Esophagus (tissue), 2 donors: ENCODE results near the gene FAS. TPM values are rescaled to one million over a fixed set of nuclear protein-coding genes. Genes with fewer than 3 reads are reported as not detected.

Experiments
- H3K27ac ChIP-seq, 2 donors: one replicate each; pipeline ENCODE4 v1.5.1; 2013; ENCODE audit warnings: low read depth in 2 of 2, mild to moderate bottlenecking in 2 of 2, inconsistent platforms in 1 of 2, low read length in 1 of 2, moderate library complexity in 1 of 2
- H3K27me3 ChIP-seq, 2 donors: one replicate each; pipeline ENCODE4 v1.6.1; 2013; ENCODE audit warnings: low read length in 2 of 2, control low read depth in 1 of 2, mild to moderate bottlenecking in 1 of 2; ENCODE audit not compliant: insufficient read depth in 2 of 2, control insufficient read depth in 1 of 2
- H3K36me3 ChIP-seq, 2 donors: one replicate each; pipeline ENCODE4 v1.6.1; 2013; ENCODE audit warnings: low read length in 1 of 2; ENCODE audit not compliant: control insufficient read depth in 2 of 2, insufficient read depth in 2 of 2
- H3K4me1 ChIP-seq, 2 donors: one replicate each; pipeline ENCODE4 v1.6.1; 2013; ENCODE audit warnings: low read length in 1 of 2; ENCODE audit not compliant: control insufficient read depth in 2 of 2, insufficient read depth in 2 of 2
- H3K4me3 ChIP-seq, 2 donors: one replicate each; pipeline ENCODE4 v1.5.1; 2013; ENCODE audit warnings: low read length in 2 of 2, mild to moderate bottlenecking in 2 of 2, low read depth in 1 of 2, moderate library complexity in 1 of 2
- H3K9me3 ChIP-seq, 2 donors: one replicate each; pipeline ENCODE4 v1.6.1; 2013; ENCODE audit warnings: mild to moderate bottlenecking in 2 of 2, low read depth in 1 of 2, low read length in 1 of 2, moderate library complexity in 1 of 2; ENCODE audit not compliant: control insufficient read depth in 2 of 2, insufficient read depth in 1 of 2
- WGBS, 2 donors: extraction: QIAGEN DNeasy Blood & Tissue Kit; methylation state at CpG; one replicate each; pipeline ENCODE4 v1.1.7; 2013; 5-methylcytosine and 5-hydroxymethylcytosine counted together
- polyA plus RNA-seq, 2 donors: library from polyadenylated mRNA; stranded (reverse); fragments of 200-250 nt; gene quantifications; one replicate each; pipeline ENCODE4 v1.2.3, GENCODE V29; 2013
- donor health status: healthy with polysubstance abuse.
- donor health status: Bipolar disorder and iron deficiency.

The FAS gene
- polyA plus RNA-seq, 2 donors = 8.8 to 10.2 TPM

GRCh38 chr10:89043052-89043451, 52.5 kb downstream of the FAS start:
- WGBS, 2 donors = 46 to 53% methylated on average over 4 of the region's 4 CpGs
- H3K9me3 ChIP-seq = no peaks in the 10 kb centered on the region
- no peak overlapping the region for H3K4me3 ChIP-seq
- peak overlapping the region in 1 of 2 donors; percentile 76 for H3K27ac ChIP-seq
- H3K36me3 ChIP-seq = no peaks in the 10 kb centered on the region
- no peaks in the 10 kb centered on the region for H3K27me3 ChIP-seq
- H3K4me1 ChIP-seq = peaks cover 0 to 10% of the 10 kb centered on the region in 2 donors

GRCh38 chr10:89047397-89047796, 56.8 kb downstream of the FAS start:
- Histone ChIP-seq H3K27me3 (no peaks in the 10 kb centered on the region), H3K4me3 (no peak overlapping the region), H3K9me3 (no peaks in the 10 kb centered on the region), H3K4me1 (peaks cover 0 to 3% of the 10 kb centered on the region in 2 donors), H3K27ac (no peak overlapping the region), H3K36me3 (no peaks in the 10 kb centered on the region)
- WGBS, 2 donors = 82 to 86% methylated on average over 2 of the region's 2 CpGs

GRCh38 chr10:89051593-89051992, 61.0 kb downstream of the FAS start:
- Histone ChIP-seq H3K36me3 (no peaks in the 10 kb centered on the region), H3K27ac (no peak overlapping the region), H3K9me3 (no peaks in the 10 kb centered on the region), H3K27me3 (no peaks in the 10 kb centered on the region), H3K4me3 (no peak overlapping the region), H3K4me1 (no peaks in the 10 kb centered on the region)

GRCh38 chr10:89053555-89053954, 63.0 kb downstream of the FAS start:
- no peaks in the 10 kb centered on the region for H3K36me3 ChIP-seq
- H3K27ac ChIP-seq = no peak overlapping the region
- H3K4me1 ChIP-seq = no peaks in the 10 kb centered on the region
- no peak overlapping the region for H3K4me3 ChIP-seq
- H3K9me3 ChIP-seq = no peaks in the 10 kb centered on the region
- 76 to 78% methylated on average over 5 of the region's 5 CpGs for WGBS, 2 donors
- H3K27me3 ChIP-seq = no peaks in the 10 kb centered on the region

- WGBS, 2 donors = 81 to 82% methylated on average over 5 of the region's 5 CpGs
Observed at GRCh38 chr10:89055159-89055558, 64.6 kb downstream of the FAS start.

GRCh38 chr10:89062861-89063260, 72.3 kb downstream of the FAS start:
- H3K4me1 ChIP-seq = no peaks in the 10 kb centered on the region
- 26 to 29% methylated on average over 1 of the region's 1 CpG for WGBS, 2 donors
- H3K27me3 ChIP-seq = no peaks in the 10 kb centered on the region
- no peaks in the 10 kb centered on the region for H3K9me3 ChIP-seq
- no peaks in the 10 kb centered on the region for H3K36me3 ChIP-seq
- no peak overlapping the region for H3K4me3 ChIP-seq
- H3K27ac ChIP-seq = peak overlapping the region in 1 of 2 donors; percentile 31

More at GRCh38 chr10:89055159-89055558, 64.6 kb downstream of the FAS start:
- Histone ChIP-seq H3K27ac (no peak overlapping the region), H3K4me3 (no peak overlapping the region), H3K9me3 (no peaks in the 10 kb centered on the region), H3K27me3 (no peaks in the 10 kb centered on the region), H3K36me3 (no peaks in the 10 kb centered on the region), H3K4me1 (no peaks in the 10 kb centered on the region)

- Histone ChIP-seq H3K36me3 (no peaks in the 10 kb centered on the region), H3K27ac (no peak overlapping the region), H3K9me3 (no peaks in the 10 kb centered on the region), H3K27me3 (no peaks in the 10 kb centered on the region), H3K4me3 (no peak overlapping the region), H3K4me1 (no peaks in the 10 kb centered on the region)
- 63 to 66% methylated on average over 2 of the region's 2 CpGs for WGBS, 2 donors
Observed at GRCh38 chr10:89063465-89063864, 72.9 kb downstream of the FAS start.

- Histone ChIP-seq H3K27ac (no peak overlapping the region), H3K9me3 (no peaks in the 10 kb centered on the region), H3K27me3 (no peaks in the 10 kb centered on the region), H3K4me3 (no peak overlapping the region), H3K4me1 (no peaks in the 10 kb centered on the region), H3K36me3 (no peaks in the 10 kb centered on the region)
- WGBS, 2 donors = 56 to 61% methylated on average over 5 of the region's 5 CpGs
Observed at GRCh38 chr10:89064748-89065147, 74.2 kb downstream of the FAS start.

Other genes starting within 250 kb of the FAS start
- gene LIPN, start 230.8 kb upstream of the FAS start, polyA plus RNA-seq = 1 to 10 TPM in 1 of 2 donors, not detected in 1; 1.0 TPM
- gene LIPM, start 188.1 kb upstream of the FAS start, polyA plus RNA-seq = not detected
- gene ANKRD22, start 139.0 kb upstream of the FAS start, polyA plus RNA-seq = 10 to 100 TPM; 31.5 to 46.0 TPM
- 1 to 10 TPM; 1.6 to 1.9 TPM for gene STAMBPL1, start 110.6 kb upstream of the FAS start, polyA plus RNA-seq
- 100 to 1,000 TPM; 164 to 713 TPM for gene ACTA2, start 38.0 kb upstream of the FAS start, polyA plus RNA-seq
- 1 to 10 TPM; 2.8 to 9.0 TPM for gene CH25H, start 216.5 kb downstream of the FAS start, polyA plus RNA-seq